CD14-positive monocyte (primary cell): ENCODE results near the gene ANXA11. TPM values are rescaled to one million over a fixed set of nuclear protein-coding genes. Genes with fewer than 3 reads are reported as not detected.

Source experiments
- DNase-seq, 3 donors: peaks; one replicate each; pipeline ENCODE4 v3.0.0-alpha.2; 2011 to 2022
- H2AFZ ChIP-seq: 2 replicates; pipeline ENCODE4 v1.6.0; 2012; ENCODE audit warnings: mild to moderate bottlenecking, low read depth, low read length, inconsistent platforms; ENCODE audit not compliant: insufficient read depth, poor library complexity, severe bottlenecking
- H3K27ac ChIP-seq, 2 donors: 1 replicate in 1 of 2; 2 replicates in 1 of 2; pipeline ENCODE4 v1.5.1; 2012 to 2013; ENCODE audit warnings: low read length in 2 of 2, control low read depth in 1 of 2, inconsistent platforms in 1 of 2, low read depth in 1 of 2, mild to moderate bottlenecking in 1 of 2
- H3K27me3 ChIP-seq, 2 donors: one replicate each; pipeline versions ENCODE4 v1.6.0 to v1.6.1; 2011 to 2013; ENCODE audit warnings: low read length in 2 of 2; ENCODE audit not compliant: control insufficient read depth in 2 of 2, insufficient read depth in 2 of 2
- H3K36me3 ChIP-seq, 2 donors: replicated peaks in 1 of 2; 1 replicate in 1 of 2; 2 replicates in 1 of 2; pipeline versions ENCODE4 v1.5.1 to v1.6.1; 2012 to 2013; ENCODE audit warnings: low read length in 2 of 2, control low read depth in 1 of 2, inconsistent platforms in 1 of 2, mild to moderate bottlenecking in 1 of 2; ENCODE audit not compliant: insufficient read depth in 2 of 2, control insufficient read depth in 1 of 2
- H3K4me1 ChIP-seq, 2 donors: 1 replicate in 1 of 2; 2 replicates in 1 of 2; pipeline versions ENCODE4 v1.5.1 to v1.6.1; 2012 to 2013; ENCODE audit warnings: low read length in 2 of 2, control low read depth in 1 of 2, inconsistent platforms in 1 of 2, mild to moderate bottlenecking in 1 of 2, moderate library complexity in 1 of 2; ENCODE audit not compliant: insufficient read depth in 2 of 2, control insufficient read depth in 1 of 2
- H3K4me2 ChIP-seq: replicated peaks from 2 replicates; pipeline ENCODE3; 2012; ENCODE audit warnings: low read length, moderate library complexity, mild to moderate bottlenecking; ENCODE audit not compliant: poor library complexity, severe bottlenecking; ENCODE audit errors: extremely low read depth
- H3K4me3 ChIP-seq, 3 experiments: fragments of 200-600 bp in 1 of 3; sonication (generic) in 1 of 3; replicated peaks in 1 of 3; 1 replicate in 2 of 3; 2 replicates in 1 of 3; pipeline ENCODE4 v1.5.1; 2011 to 2013; ENCODE audit warnings: low read length in 3 of 3, mild to moderate bottlenecking in 3 of 3, control low read depth in 2 of 3, low read depth in 2 of 3, inconsistent platforms in 1 of 3, moderate library complexity in 1 of 3
- H3K79me2 ChIP-seq: 2 replicates; pipeline ENCODE4 v1.6.0; 2012; ENCODE audit warnings: mild to moderate bottlenecking, control low read depth, inconsistent platforms, low read length, moderate library complexity; ENCODE audit not compliant: insufficient read depth
- H3K9ac ChIP-seq: 2 replicates; pipeline ENCODE4 v1.6.0; 2017; ENCODE audit warnings: low read length, mild to moderate bottlenecking; ENCODE audit not compliant: insufficient read depth, poor library complexity, severe bottlenecking
- H3K9me3 ChIP-seq, 2 donors: replicated peaks in 1 of 2; 1 replicate in 1 of 2; 2 replicates in 1 of 2; pipeline versions ENCODE4 v1.5.1 to v1.6.1; 2012 to 2013; ENCODE audit warnings: low read length in 2 of 2, control low read depth in 1 of 2; ENCODE audit not compliant: control insufficient read depth in 1 of 2, insufficient read depth in 1 of 2
- H4K20me1 ChIP-seq: 2 replicates; pipeline ENCODE4 v1.6.0; 2012; ENCODE audit warnings: mild to moderate bottlenecking, low read length, control low read depth, moderate library complexity; ENCODE audit not compliant: insufficient read depth
- H3K27ac Mint-ChIP-seq, 7 donors: one replicate each; pipeline ENCODE4 v1.8.0; 2020; ENCODE audit warnings: mild to moderate bottlenecking in 7 of 7, mixed read lengths in 7 of 7, moderate library complexity in 6 of 7, inconsistent platforms in 2 of 7
- H3K27me3 Mint-ChIP-seq, 3 donors: one replicate each; pipeline ENCODE4 v1.8.0; 2021 to 2022; ENCODE audit warnings: low read depth in 3 of 3, mild to moderate bottlenecking in 3 of 3, mixed read lengths in 3 of 3, moderate library complexity in 3 of 3, inconsistent platforms in 1 of 3
- H3K36me3 Mint-ChIP-seq, 2 donors: one replicate each; pipeline ENCODE4 v1.8.0; 2020; ENCODE audit warnings: mixed read lengths in 2 of 2, inconsistent platforms in 1 of 2, mild to moderate bottlenecking in 1 of 2
- H3K4me1 Mint-ChIP-seq: one replicate; pipeline ENCODE4 v1.8.0; 2020; ENCODE audit warnings: mild to moderate bottlenecking, mixed read lengths
- H3K4me3 Mint-ChIP-seq, 2 donors: one replicate each; pipeline ENCODE4 v1.8.0; 2020; ENCODE audit warnings: mild to moderate bottlenecking in 2 of 2, mixed read lengths in 2 of 2, moderate library complexity in 1 of 2
- H3K9me3 Mint-ChIP-seq, 7 donors: one replicate each; pipeline ENCODE4 v1.8.0; 2020 to 2022; ENCODE audit warnings: mixed read lengths in 7 of 7, mild to moderate bottlenecking in 6 of 7, moderate library complexity in 6 of 7, inconsistent platforms in 2 of 7
- CTCF ChIP-seq: fragments of 200-600 bp; IDR thresholded peaks from one replicate; pipeline ENCODE4 v1.8.0; 2022; ENCODE audit warnings: antibody characterized with exemption, mild to moderate bottlenecking
- WGBS: methylation state at CpG from one replicate; pipeline ENCODE4 v1.1.5; 2013; ENCODE audit warnings: missing lambda C conversion rate; ENCODE audit not compliant: insufficient coverage; 5-methylcytosine and 5-hydroxymethylcytosine counted together
- intact Hi-C, 2 donors: fragments of 100-400 bp; cut with micrococcal nuclease; formaldehyde crosslinking; loops; one replicate each; pipeline versions ENCODE4 v1.15.0 to v1.15.1; 2023
- polyA plus RNA-seq, 3 donors: library from polyadenylated mRNA; depleted of rRNA in 1 of 3; unstranded in 2 of 3; stranded (reverse) in 1 of 3; fragments of 300-500 nt in 2 of 3; fragments of >200 nt in 1 of 3; fragmentation: Illumina TruSeq in 2 of 3; gene quantifications; 1 replicate in 2 of 3; 2 replicates in 1 of 3; pipeline ENCODE4 v1.2.3, GENCODE V29; 2012 to 2021

The ANXA11 gene
- polyA plus RNA-seq, 3 donors: 95.6 to 174 (median 134) TPM

DNA sequence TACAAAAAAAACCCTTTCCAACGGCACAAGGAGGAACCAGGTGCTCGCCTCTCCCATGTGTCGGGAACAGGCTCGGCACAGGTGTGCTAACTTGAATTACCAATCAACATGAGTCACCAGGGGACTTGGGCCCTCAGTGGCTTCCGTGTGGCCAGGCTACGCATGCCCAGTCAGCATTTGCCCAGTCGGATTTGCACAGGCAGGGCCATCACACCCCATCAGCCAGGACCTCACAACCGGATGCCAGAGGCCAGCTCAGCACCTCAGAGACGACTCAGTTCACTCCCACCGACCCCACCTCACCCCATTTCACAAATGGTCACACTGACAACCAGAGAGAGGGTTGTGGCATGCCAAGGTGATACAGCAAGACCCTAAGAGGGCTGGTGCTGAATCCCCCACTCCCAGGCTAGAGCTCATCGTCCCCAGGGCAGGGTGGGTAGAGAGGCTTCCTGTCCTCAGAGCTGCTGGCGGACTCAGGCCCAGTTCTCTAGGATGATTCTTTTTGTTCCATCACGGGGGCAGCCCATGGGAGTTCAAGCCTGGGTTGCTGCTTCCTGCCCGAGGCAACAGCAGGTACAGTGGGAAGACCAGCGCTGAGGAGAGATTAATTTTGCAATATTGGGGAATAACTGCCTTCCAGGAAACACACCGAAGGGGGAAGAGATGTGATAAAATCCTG is 13.6 kb downstream of the ANXA11 start:
- no peaks in the 10 kb centered on the region for H3K27me3 ChIP-seq
- Mint-ChIP-seq H3K27me3 (peaks cover 0 to 2% (median 0%) of the 10 kb centered on the region in 3 donors), H3K36me3 (peaks cover 19 to 28% of the 10 kb centered on the region in 2 donors), H3K27ac (peak overlapping the region in 6 of 7 donors; percentile 15 to 87 (median 56)), H3K4me1 (peaks cover 82% of the 10 kb centered on the region), H3K4me3 (no peak overlapping the region), H3K9me3 (peaks cover 0 to 3% (median 0%) of the 10 kb centered on the region in 7 donors)
- TF ChIP-seq CTCF: no peak
- no peak for DNase-seq
- no peak overlapping the region for H3K4me3 ChIP-seq
- peaks cover 87% of the 10 kb centered on the region for H4K20me1 ChIP-seq
- no peaks in the 10 kb centered on the region for H3K9me3 ChIP-seq
- H3K36me3 ChIP-seq: peaks cover 4 to 23% of the 10 kb centered on the region in 2 donors
- H3K4me1 ChIP-seq: peaks cover 65 to 81% of the 10 kb centered on the region in 2 donors
- peaks cover 97% of the 10 kb centered on the region for H3K79me2 ChIP-seq
- H3K9ac ChIP-seq: no peak overlapping the region
- no peak overlapping the region for H3K4me2 ChIP-seq
- peak overlapping the region in 1 of 2 donors; percentile 63 for H3K27ac ChIP-seq
- no peak overlapping the region for H2AFZ ChIP-seq
- intact Hi-C loops: loop anchor here in 1 of 2 donors (1.0 kb wide), 1 partner anchor 13 kb away; no protein-coding TSS in a partner anchor
- WGBS: 77% methylated on average over 9 of the region's 16 CpGs

- H3K4me2 ChIP-seq: peak overlapping the region; percentile 62
- no peaks in the 10 kb centered on the region for H3K27me3 ChIP-seq
- H3K4me3 ChIP-seq: no peak overlapping the region
- no peaks in the 10 kb centered on the region for H3K9me3 ChIP-seq
- H3K36me3 ChIP-seq: peaks cover 2 to 16% of the 10 kb centered on the region in 2 donors
- Mint-ChIP-seq H3K36me3 (peaks cover 11 to 22% of the 10 kb centered on the region in 2 donors), H3K4me1 (peaks cover 79% of the 10 kb centered on the region), H3K27ac (peak overlapping the region; percentile 80 to 93 (median 89)), H3K27me3 (peaks cover 0 to 2% (median 0%) of the 10 kb centered on the region in 3 donors), H3K4me3 (no peak overlapping the region), H3K9me3 (peaks cover 0 to 3% (median 0%) of the 10 kb centered on the region in 7 donors)
- peaks cover 54 to 77% of the 10 kb centered on the region in 2 donors for H3K4me1 ChIP-seq
- no peak for DNase-seq
- no peak overlapping the region for H2AFZ ChIP-seq
- peaks cover 97% of the 10 kb centered on the region for H3K79me2 ChIP-seq
- H4K20me1 ChIP-seq: peaks cover 93% of the 10 kb centered on the region
- intact Hi-C loops: no loop called here
- 99% methylated on average over 7 of the region's 9 CpGs for WGBS
- peak overlapping the region; percentile 69 to 86 for H3K27ac ChIP-seq
- no peak for TF ChIP-seq CTCF
- no peak overlapping the region for H3K9ac ChIP-seq
These were observed 16.6 kb downstream of the ANXA11 start for GRCh38 chr10:80188713-80189112.
